ENCODE results near the gene ZNF474.

DNA sequence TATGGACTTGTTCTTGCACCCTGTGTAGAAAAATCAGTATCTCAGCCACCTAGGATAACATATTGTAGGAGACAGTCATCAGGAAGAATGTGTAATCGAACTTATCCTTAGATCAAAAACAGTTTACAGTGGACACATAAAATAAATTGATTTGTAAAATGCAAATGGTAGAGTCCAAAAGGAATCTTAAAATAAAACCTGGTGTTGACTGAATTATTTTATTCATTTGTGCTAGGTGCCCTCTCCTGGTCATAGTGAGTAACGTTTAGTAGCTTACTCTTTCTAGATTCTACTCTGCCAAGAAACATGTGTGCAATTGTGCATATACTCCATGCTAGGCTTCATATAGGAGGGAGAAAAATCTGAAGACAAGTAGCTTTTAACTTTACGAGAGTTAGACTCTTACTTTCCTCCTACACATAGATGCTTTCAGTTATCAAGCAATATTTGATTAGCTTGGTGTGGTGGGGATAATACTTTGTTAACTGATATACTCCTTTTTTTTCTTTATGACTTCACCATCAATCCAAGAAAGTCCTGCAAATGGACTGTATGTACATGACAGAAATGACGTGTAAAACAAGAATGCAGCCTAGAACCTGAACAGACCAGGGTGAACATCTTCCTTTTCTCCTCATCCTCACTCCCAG is 27.6 kb upstream of the ZNF474 start:
- TF ChIP-seq POLR2AphosphoS5 (IDR thresholded peaks at IDR 0.05; ENCODE audit: low read depth): no peak
- TF ChIP-seq, protein P1, sequence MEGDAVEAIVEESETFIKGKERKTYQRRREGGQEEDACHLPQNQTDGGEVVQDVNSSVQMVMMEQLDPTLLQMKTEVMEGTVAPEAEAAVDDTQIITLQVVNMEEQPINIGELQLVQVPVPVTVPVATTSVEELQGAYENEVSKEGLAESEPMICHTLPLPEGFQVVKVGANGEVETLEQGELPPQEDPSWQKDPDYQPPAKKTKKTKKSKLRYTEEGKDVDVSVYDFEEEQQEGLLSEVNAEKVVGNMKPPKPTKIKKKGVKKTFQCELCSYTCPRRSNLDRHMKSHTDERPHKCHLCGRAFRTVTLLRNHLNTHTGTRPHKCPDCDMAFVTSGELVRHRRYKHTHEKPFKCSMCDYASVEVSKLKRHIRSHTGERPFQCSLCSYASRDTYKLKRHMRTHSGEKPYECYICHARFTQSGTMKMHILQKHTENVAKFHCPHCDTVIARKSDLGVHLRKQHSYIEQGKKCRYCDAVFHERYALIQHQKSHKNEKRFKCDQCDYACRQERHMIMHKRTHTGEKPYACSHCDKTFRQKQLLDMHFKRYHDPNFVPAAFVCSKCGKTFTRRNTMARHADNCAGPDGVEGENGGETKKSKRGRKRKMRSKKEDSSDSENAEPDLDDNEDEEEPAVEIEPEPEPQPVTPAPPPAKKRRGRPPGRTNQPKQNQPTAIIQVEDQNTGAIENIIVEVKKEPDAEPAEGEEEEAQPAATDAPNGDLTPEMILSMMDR (IDR thresholded peaks at IDR 0.05; ENCODE audit: insufficient read depth, low read length): no peak
- TF ChIP-seq, protein P2, sequence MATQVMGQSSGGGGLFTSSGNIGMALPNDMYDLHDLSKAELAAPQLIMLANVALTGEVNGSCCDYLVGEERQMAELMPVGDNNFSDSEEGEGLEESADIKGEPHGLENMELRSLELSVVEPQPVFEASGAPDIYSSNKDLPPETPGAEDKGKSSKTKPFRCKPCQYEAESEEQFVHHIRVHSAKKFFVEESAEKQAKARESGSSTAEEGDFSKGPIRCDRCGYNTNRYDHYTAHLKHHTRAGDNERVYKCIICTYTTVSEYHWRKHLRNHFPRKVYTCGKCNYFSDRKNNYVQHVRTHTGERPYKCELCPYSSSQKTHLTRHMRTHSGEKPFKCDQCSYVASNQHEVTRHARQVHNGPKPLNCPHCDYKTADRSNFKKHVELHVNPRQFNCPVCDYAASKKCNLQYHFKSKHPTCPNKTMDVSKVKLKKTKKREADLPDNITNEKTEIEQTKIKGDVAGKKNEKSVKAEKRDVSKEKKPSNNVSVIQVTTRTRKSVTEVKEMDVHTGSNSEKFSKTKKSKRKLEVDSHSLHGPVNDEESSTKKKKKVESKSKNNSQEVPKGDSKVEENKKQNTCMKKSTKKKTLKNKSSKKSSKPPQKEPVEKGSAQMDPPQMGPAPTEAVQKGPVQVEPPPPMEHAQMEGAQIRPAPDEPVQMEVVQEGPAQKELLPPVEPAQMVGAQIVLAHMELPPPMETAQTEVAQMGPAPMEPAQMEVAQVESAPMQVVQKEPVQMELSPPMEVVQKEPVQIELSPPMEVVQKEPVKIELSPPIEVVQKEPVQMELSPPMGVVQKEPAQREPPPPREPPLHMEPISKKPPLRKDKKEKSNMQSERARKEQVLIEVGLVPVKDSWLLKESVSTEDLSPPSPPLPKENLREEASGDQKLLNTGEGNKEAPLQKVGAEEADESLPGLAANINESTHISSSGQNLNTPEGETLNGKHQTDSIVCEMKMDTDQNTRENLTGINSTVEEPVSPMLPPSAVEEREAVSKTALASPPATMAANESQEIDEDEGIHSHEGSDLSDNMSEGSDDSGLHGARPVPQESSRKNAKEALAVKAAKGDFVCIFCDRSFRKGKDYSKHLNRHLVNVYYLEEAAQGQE (IDR thresholded peaks at IDR 0.05; ENCODE audit: insufficient replicate concordance, low read depth): no peak
